Hepatocyte (in vitro differentiated cells): Measurements from ENCODE around the gene OR13A1.

Experiments used
- CTCF ChIP-seq: fragments of 200-600 bp; sonication (generic); IDR thresholded peaks from 2 replicates; pipeline ENCODE4 v1.5.1; 2016; ENCODE audit warnings: antibody characterized with exemption, mild to moderate bottlenecking; ENCODE audit not compliant: poor library complexity
- EZH2 ChIP-seq: fragments of 200-600 bp; sonication (generic); IDR thresholded peaks from 2 replicates; pipeline ENCODE4 v1.6.1; 2016; ENCODE audit warnings: antibody characterized with exemption, mild to moderate bottlenecking, borderline replicate concordance

- no peak for TF ChIP-seq CTCF
- TF ChIP-seq EZH2, result no peak
These were observed 2.0 kb downstream of the OR13A1 start for GRCh38 chr10:45313264-45313873.
